WTC11 (cell line): ENCODE results near the gene UBE3C.

Source experiments
- CBFB ChIP-seq: sonication (generic); formaldehyde crosslinking; IDR thresholded peaks from 2 replicates; pipeline ENCODE4 v1.8.1; 2022; ENCODE audit warnings: mild to moderate bottlenecking, low read depth, missing genetic modification reagents
- RELA ChIP-seq: sonication (generic); formaldehyde crosslinking; IDR thresholded peaks from 2 replicates; pipeline ENCODE4 v1.8.1; 2022; ENCODE audit warnings: missing genetic modification reagents, mild to moderate bottlenecking, borderline replicate concordance
- SP1 ChIP-seq: sonication (generic); formaldehyde crosslinking; conservative IDR thresholded peaks from 2 replicates; pipeline ENCODE4 v1.8.1; 2022; ENCODE audit warnings: missing genetic modification reagents
- ZNF219 ChIP-seq: sonication (generic); formaldehyde crosslinking; IDR thresholded peaks from 2 replicates; pipeline ENCODE4 v1.8.0; 2023; ENCODE audit warnings: missing genetic modification reagents, mild to moderate bottlenecking, borderline replicate concordance
- TF ChIP-seq, protein P1 (sequence below): sonication (generic); formaldehyde crosslinking; conservative IDR thresholded peaks from 2 replicates; pipeline ENCODE4 v1.8.1; 2023; ENCODE audit warnings: mild to moderate bottlenecking, low read depth, missing genetic modification reagents, moderate library complexity
- TF ChIP-seq, protein P2 (sequence below): sonication (generic); formaldehyde crosslinking; IDR thresholded peaks from 2 replicates; pipeline ENCODE4 v1.8.1; 2023; ENCODE audit warnings: mild to moderate bottlenecking, missing genetic modification reagents, borderline replicate concordance
- TF ChIP-seq, protein P3 (sequence below): fragments of 200-600 bp; IDR thresholded peaks from 2 replicates; pipeline ENCODE4 v1.8.0; 2022; ENCODE audit warnings: antibody characterized with exemption
- TF ChIP-seq, protein P4 (sequence below): sonication (generic); formaldehyde crosslinking; IDR thresholded peaks from 2 replicates; pipeline ENCODE4 v1.8.0; 2023; ENCODE audit warnings: missing genetic modification reagents

DNA sequence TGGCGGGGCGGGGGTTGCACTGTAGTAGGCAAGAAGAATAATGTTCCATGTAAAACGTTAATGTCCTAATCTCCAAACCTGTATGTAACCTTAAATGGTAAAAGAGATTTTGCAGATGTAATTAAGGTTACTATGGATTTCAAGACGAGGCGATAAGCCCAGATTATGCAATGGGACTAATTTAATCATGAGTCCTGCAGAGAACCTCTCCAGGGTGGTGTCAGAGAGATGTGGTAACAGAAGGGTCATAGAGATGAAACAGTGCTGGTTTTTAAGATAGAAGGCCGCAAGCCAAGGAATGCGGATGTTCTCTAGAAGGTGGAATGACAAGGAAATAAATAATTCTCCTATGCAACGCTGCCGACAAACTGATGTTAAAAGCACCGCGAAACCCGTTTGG lies 57.1 kb downstream of the UBE3C start:
- TF ChIP-seq, protein P1, sequence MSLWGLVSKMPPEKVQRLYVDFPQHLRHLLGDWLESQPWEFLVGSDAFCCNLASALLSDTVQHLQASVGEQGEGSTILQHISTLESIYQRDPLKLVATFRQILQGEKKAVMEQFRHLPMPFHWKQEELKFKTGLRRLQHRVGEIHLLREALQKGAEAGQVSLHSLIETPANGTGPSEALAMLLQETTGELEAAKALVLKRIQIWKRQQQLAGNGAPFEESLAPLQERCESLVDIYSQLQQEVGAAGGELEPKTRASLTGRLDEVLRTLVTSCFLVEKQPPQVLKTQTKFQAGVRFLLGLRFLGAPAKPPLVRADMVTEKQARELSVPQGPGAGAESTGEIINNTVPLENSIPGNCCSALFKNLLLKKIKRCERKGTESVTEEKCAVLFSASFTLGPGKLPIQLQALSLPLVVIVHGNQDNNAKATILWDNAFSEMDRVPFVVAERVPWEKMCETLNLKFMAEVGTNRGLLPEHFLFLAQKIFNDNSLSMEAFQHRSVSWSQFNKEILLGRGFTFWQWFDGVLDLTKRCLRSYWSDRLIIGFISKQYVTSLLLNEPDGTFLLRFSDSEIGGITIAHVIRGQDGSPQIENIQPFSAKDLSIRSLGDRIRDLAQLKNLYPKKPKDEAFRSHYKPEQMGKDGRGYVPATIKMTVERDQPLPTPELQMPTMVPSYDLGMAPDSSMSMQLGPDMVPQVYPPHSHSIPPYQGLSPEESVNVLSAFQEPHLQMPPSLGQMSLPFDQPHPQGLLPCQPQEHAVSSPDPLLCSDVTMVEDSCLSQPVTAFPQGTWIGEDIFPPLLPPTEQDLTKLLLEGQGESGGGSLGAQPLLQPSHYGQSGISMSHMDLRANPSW (CRISPR knock-in tag): no peak
- no peak for TF ChIP-seq CBFB (CRISPR knock-in tag)
- TF ChIP-seq, protein P2, sequence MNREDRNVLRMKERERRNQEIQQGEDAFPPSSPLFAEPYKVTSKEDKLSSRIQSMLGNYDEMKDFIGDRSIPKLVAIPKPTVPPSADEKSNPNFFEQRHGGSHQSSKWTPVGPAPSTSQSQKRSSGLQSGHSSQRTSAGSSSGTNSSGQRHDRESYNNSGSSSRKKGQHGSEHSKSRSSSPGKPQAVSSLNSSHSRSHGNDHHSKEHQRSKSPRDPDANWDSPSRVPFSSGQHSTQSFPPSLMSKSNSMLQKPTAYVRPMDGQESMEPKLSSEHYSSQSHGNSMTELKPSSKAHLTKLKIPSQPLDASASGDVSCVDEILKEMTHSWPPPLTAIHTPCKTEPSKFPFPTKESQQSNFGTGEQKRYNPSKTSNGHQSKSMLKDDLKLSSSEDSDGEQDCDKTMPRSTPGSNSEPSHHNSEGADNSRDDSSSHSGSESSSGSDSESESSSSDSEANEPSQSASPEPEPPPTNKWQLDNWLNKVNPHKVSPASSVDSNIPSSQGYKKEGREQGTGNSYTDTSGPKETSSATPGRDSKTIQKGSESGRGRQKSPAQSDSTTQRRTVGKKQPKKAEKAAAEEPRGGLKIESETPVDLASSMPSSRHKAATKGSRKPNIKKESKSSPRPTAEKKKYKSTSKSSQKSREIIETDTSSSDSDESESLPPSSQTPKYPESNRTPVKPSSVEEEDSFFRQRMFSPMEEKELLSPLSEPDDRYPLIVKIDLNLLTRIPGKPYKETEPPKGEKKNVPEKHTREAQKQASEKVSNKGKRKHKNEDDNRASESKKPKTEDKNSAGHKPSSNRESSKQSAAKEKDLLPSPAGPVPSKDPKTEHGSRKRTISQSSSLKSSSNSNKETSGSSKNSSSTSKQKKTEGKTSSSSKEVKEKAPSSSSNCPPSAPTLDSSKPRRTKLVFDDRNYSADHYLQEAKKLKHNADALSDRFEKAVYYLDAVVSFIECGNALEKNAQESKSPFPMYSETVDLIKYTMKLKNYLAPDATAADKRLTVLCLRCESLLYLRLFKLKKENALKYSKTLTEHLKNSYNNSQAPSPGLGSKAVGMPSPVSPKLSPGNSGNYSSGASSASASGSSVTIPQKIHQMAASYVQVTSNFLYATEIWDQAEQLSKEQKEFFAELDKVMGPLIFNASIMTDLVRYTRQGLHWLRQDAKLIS: no peak
- no peak for TF ChIP-seq SP1 (CRISPR knock-in tag)
- no peak for TF ChIP-seq RELA (CRISPR knock-in tag)
- TF ChIP-seq, protein P3, sequence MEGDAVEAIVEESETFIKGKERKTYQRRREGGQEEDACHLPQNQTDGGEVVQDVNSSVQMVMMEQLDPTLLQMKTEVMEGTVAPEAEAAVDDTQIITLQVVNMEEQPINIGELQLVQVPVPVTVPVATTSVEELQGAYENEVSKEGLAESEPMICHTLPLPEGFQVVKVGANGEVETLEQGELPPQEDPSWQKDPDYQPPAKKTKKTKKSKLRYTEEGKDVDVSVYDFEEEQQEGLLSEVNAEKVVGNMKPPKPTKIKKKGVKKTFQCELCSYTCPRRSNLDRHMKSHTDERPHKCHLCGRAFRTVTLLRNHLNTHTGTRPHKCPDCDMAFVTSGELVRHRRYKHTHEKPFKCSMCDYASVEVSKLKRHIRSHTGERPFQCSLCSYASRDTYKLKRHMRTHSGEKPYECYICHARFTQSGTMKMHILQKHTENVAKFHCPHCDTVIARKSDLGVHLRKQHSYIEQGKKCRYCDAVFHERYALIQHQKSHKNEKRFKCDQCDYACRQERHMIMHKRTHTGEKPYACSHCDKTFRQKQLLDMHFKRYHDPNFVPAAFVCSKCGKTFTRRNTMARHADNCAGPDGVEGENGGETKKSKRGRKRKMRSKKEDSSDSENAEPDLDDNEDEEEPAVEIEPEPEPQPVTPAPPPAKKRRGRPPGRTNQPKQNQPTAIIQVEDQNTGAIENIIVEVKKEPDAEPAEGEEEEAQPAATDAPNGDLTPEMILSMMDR: no peak
- TF ChIP-seq, protein P4, sequence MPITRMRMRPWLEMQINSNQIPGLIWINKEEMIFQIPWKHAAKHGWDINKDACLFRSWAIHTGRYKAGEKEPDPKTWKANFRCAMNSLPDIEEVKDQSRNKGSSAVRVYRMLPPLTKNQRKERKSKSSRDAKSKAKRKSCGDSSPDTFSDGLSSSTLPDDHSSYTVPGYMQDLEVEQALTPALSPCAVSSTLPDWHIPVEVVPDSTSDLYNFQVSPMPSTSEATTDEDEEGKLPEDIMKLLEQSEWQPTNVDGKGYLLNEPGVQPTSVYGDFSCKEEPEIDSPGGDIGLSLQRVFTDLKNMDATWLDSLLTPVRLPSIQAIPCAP: no peak
- no peak for TF ChIP-seq ZNF219
